ENCODE data around the gene MERTK. TPM values are rescaled to one million over a fixed set of nuclear protein-coding genes. Genes with fewer than 3 reads are reported as not detected.
"Not testable (repeated sequence)": the region's sequence is repeated elsewhere in the genome, so short reads cannot be mapped to it uniquely, and the experiment has no call there.

MERTK gene
- total RNA-seq, 1 donor from 2014 or later = 0.35 TPM

DNA sequence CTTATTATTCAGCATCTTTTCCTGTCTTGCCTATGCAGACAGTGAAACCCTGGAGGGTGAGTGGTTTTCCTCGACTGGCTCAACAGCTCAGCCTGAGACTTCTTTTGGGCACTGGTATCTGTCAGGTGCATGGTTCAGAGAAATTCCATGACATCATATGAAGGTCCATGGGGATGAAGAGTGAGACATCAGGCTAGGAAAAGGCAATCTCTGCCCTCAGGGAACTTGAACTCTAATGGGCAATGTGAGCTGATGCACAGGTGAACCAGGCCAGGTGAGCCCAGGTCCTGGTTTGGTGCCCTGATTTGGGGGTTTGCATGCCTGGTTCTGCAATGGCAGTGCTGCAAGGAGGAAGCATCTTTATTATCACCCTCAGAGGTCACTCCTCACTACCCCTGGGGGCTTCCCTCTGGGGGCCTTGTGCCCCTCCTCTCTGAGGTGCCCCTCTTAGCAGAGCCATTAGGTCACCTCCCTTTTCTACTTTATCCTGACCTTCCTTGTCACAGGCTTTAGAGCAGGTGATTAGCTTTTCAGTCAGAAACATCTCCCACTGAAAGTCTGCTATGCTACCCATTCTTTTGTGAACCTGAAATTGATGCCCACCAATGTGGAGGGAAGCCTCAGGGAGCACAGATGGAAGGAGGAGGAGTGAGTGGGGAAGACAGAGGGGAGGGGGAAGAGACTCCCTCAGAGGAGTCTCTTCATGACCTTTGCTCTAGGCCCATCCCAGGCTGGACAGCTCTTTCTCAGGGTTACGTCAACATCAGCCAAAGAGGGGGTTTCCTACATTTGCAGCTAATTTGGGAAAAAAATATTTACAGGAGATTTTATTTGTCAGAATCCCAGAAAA lies 47.3 kb downstream of the MERTK start:
- DNase-seq (ENCODE audit: low read depth) = no peak

DNA sequence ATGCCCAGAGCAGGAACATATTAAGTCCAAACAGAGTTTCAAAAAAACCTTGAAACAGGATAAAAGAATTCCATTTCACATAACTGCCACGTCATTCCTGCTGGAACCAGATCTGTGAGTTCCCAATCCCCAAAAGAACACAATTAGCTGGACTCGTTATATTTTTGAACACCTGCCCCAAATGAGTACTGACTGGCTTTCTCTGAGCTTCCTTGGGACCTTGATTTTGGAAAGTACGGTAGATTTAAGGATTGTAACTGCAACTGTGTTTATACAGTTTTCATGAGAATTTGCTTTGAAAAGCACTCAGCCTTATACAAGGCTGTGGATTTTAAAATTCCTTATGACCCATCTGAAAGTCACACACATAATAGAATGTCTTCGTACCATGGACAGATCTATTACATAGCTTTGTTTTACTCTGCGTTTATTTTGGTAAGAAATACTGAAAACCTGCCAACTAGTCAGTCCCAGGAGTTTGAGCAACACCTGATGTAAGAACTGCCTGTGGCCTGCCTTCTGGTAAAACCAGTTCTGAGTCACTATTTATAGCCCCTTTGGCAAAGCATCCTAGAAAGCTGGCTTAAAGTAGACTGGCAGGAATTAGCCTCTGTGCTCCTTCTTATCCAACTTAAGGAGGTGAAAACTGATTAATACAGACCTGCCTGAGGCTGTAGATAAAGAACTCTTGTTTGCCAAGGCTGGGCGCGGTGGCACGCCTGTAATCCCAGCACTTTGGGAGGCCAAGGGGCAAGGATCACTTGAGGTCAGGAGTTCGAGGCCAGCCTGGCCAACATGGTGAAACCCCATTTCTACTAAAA lies 48.1 kb downstream of the MERTK start:
- DNase-seq (ENCODE audit: low read depth) = peak; percentile 76

GRCh38 chr2:111947219-111947618 lies 48.8 kb downstream of the MERTK start:
- DNase-seq (ENCODE audit: low read depth) = no peak

DNA sequence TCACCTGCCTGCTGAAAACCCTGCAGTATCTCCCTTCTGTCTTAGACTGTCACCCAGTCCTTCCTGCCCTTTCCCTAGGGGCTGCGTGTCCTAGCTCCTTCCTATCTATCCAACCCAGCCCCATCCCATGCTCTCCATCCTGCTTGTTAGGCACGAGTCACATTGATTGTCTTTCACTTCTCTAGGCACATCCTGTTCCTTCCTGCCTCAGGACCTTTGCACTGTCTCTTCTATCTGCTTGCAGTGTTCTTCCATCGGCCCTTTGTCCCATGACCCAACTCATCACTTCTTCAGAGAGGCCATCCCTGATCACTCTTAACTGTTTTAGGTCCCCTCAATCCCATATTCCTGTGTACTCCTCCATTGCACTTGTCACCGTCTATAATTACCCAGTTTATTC lies 50.4 kb downstream of the MERTK start:
- no peak for DNase-seq (ENCODE audit: low read depth)

DNA sequence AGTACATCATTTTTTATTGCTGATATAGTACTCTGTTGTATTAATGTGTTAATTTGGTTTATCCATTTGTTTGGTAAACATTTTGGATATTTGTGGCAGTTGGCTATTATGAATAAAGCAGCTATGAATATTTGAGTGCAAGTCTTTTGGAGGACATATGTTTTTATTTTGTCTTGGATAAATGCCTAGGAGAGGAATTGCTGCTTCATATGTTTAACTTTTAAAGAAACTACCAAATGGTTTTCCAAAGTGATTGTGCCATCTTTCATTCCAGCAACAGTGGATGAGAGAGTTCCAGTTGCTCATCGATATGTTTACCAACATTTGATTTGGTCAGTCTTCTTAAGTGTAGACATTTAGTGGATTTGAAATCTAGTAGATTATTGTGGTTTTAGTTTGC lies 51.8 kb downstream of the MERTK start:
- no peak for DNase-seq (ENCODE audit: low read depth)

GRCh38 chr2:111951486-111951885 lies 53.1 kb downstream of the MERTK start:
- no peak for DNase-seq (ENCODE audit: low read depth)

DNA sequence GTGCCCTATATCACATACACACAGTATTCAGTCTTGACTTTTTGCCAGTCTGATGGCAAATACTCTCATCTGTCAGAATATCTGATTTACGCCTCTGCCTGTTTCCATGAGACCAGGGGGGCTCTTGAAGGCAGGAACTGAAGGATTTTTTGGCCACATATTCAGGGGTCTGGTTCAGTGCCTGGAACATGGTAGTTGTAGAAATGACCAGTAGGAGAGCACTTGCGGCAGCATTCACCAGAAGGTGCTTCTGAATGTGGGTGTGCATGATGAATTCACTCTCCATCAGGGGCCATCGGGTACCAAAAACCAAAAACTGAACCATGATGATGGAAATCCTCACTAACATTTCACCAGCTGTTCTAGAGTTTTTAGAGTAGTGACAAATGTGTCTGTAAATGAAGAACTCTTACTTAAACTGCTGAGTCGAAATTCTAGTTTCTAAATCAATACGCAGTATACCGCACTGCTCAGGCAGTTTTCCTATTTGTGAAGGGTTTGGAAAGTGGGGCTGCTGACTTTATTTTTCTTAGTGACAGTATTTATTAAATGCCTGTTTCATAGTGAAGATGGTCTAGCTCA lies 54.6 kb downstream of the MERTK start:
- DNase-seq (ENCODE audit: low read depth) = no peak

- no peak for DNase-seq (ENCODE audit: low read depth)
These were observed 56.4 kb downstream of the MERTK start for GRCh38 chr2:111954602-111955332.

GRCh38 chr2:111957872-111958354 lies 59.5 kb downstream of the MERTK start:
- no peak for DNase-seq (ENCODE audit: low read depth)

DNA sequence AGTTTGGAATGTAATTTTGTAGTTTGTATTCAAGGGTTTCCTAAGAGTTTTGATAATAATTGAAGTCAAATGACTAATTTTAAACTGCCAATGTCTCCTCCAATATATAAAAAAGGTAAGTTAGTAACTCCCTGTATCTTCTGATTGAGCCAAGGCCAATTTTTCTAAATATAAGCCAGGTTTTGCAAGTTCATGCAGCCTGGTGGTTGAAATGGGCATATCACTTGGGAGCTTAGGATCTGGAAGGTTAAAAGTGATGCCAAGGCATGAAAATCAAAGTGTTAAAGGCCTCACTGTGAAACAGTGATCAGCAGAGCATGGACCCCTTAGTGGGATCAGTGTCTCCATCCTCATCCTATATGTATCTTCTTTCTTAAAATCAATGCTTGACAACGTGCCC lies 60.5 kb downstream of the MERTK start:
- DNase-seq (ENCODE audit: low read depth) = no peak

DNA sequence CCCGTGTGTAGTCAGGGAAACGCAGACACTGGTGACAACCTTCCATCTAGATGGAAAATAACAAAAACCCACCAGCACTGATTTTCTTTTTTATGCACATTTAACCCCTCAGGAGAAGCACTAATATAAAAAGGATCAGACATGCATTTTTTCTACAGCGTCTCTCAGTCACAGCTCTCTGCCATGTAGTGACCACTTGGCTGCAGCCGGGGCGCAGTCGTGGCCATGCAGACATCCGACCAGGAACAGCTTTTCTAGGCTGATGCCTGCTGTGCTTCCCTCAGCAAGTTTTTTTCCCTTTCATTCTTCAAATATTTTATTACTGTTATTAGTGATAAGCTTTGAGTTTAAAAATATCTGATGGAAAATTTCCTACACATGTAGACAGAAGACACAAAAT lies 63.3 kb downstream of the MERTK start:
- no peak for DNase-seq (ENCODE audit: low read depth)

DNA sequence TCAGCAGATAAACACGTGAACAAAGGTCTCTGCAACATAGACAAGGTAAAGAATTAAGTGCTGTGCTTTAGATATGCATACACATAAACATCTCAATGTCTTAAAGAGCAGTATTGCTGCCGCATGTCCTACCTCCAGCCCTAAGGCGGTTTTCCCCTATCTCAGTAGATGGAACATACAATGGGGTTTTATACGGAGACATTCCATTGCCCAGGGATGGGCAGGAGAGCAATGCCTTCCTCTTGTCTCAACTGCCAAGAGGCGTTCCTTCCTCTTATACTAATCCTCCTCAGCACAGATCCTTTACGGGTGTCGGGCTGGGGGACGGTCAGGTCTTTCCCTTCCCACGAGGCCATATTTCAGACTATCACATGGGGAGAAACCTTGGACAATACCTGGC lies 64.7 kb downstream of the MERTK start:
- not testable (repeated sequence) for DNase-seq (ENCODE audit: low read depth)

GRCh38 chr2:111963508-111963907 lies 65.1 kb downstream of the MERTK start:
- not testable (repeated sequence) for DNase-seq (ENCODE audit: low read depth)

- no peak for DNase-seq (ENCODE audit: low read depth)
These were observed 66.7 kb downstream of the MERTK start for GRCh38 chr2:111965062-111965461.

GRCh38 chr2:111966241-111966640 lies 67.8 kb downstream of the MERTK start:
- DNase-seq (ENCODE audit: low read depth) = no peak

GRCh38 chr2:111967018-111967417 lies 68.6 kb downstream of the MERTK start:
- DNase-seq (ENCODE audit: low read depth) = no peak

- DNase-seq (ENCODE audit: low read depth) = no peak
These were observed 72.0 kb downstream of the MERTK start for GRCh38 chr2:111970453-111970852.

- DNase-seq (ENCODE audit: low read depth) = peak; percentile 38
These were observed 74.7 kb downstream of the MERTK start for GRCh38 chr2:111972955-111973565.

GRCh38 chr2:111973701-111974100 lies 75.3 kb downstream of the MERTK start:
- DNase-seq (ENCODE audit: low read depth) = no peak

DNA sequence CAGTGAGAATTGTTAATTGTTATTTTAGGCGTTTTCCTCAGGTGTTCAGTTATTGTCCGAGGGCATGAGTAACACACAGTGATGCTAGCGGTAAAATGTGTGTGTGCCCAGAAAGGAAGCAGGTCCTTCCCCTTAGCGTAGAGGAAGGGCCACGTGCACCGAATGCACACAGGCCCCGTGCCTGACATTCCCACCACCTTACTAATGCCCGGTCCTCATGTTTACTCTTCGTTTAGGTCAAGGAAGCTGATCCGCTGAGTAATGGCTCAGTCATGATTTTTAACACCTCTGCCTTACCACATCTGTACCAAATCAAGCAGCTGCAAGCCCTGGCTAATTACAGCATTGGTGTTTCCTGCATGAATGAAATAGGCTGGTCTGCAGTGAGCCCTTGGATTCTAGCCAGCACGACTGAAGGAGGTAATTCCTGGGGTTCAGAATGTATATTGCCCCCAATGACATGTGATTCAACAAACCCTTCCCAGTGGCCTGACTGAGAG lies 76.7 kb downstream of the MERTK start:
- peak; percentile 67 for DNase-seq (ENCODE audit: low read depth)

- no peak for DNase-seq (ENCODE audit: low read depth)
These were observed 77.4 kb downstream of the MERTK start for GRCh38 chr2:111975819-111976218.
